H1 (cell line): ENCODE results near the gene SPTBN1.

Source experiments
- EP300 ChIP-seq, 2 experiments: IDR thresholded peaks; 1 replicate in 1 of 2; 2 replicates in 1 of 2; pipeline ENCODE4 v1.6.1; 2011 to 2012; ENCODE audit warnings: low read depth in 2 of 2, low read length in 2 of 2, mild to moderate bottlenecking in 2 of 2, borderline replicate concordance in 1 of 2, inconsistent platforms in 1 of 2, moderate library complexity in 1 of 2
- NANOG ChIP-seq: IDR thresholded peaks from 2 replicates; pipeline ENCODE4 v1.6.1; 2011; ENCODE audit warnings: low read length, low read depth, mild to moderate bottlenecking, inconsistent platforms; ENCODE audit not compliant: insufficient read depth, poor library complexity, severe bottlenecking
- PHF8 ChIP-seq: fragments of 200-600 bp; sonication (generic); conservative IDR thresholded peaks from 2 replicates; pipeline ENCODE4 v1.7.1; 2012; ENCODE audit warnings: low read depth, mild to moderate bottlenecking, inconsistent platforms, low read length, moderate library complexity
- POLR2A ChIP-seq, 2 experiments: IDR thresholded peaks; 1 replicate in 1 of 2; 2 replicates in 1 of 2; pipeline ENCODE4 v1.6.1; 2011; ENCODE audit warnings: low read depth in 2 of 2, low read length in 2 of 2, mild to moderate bottlenecking in 2 of 2; ENCODE audit errors: control extremely low read depth in 1 of 2
- SP1 ChIP-seq: IDR thresholded peaks from 2 replicates; pipeline ENCODE4 v1.6.1; 2011; ENCODE audit warnings: low read depth, low read length
- SUZ12 ChIP-seq: fragments of 200-600 bp; sonication (generic); IDR thresholded peaks from 2 replicates; pipeline ENCODE4 v1.6.1; 2012; ENCODE audit warnings: mild to moderate bottlenecking, inconsistent platforms, low read length, moderate library complexity, mixed read lengths

GRCh38 chr2:54437588-54437987 lies 18.5 kb upstream of the SPTBN1 start:
- TF ChIP-seq EP300 (IDR thresholded peaks at IDR 0.05; ENCODE audit: borderline replicate concordance in 1 of 2, low read depth in 2 of 2, low read length in 2 of 2) (no peak), SUZ12 (no peak), POLR2A (IDR thresholded peaks at IDR 0.05; ENCODE audit: control extremely low read depth in 1 of 2, low read depth in 2 of 2, low read length in 2 of 2) (no peak), SP1 (no peak), NANOG (no peak), PHF8 (no peak)
